Left renal pelvis (tissue), 4 donors: ENCODE measurements around the gene CDKN2AIPNL. TPM values are rescaled to one million over a fixed set of nuclear protein-coding genes. Genes with fewer than 3 reads are reported as not detected.

Source experiments
- polyA plus RNA-seq, 4 donors: library from polyadenylated mRNA; unstranded; fragments of 120-200 nt; gene quantifications; one replicate each; pipeline ENCODE4 v1.2.1, GENCODE V29; 2013; ENCODE audit not compliant: insufficient read length in 4 of 4

Gene CDKN2AIPNL
- polyA plus RNA-seq, 4 donors: 20.3 to 33.7 (median 32.3) TPM

Other genes starting within 250 kb of the CDKN2AIPNL start
- 100 to 1,000 TPM; 586 to 942 (median 756) TPM for gene SKP1, start 234.9 kb downstream of the CDKN2AIPNL start, polyA plus RNA-seq
- gene PPP2CA, start 185.8 kb downstream of the CDKN2AIPNL start, polyA plus RNA-seq: 100 to 1,000 TPM; 172 to 236 (median 195) TPM
- 1 to 10 TPM; 4.3 to 8.2 (median 6.1) TPM for gene CDKL3, start 44.7 kb downstream of the CDKN2AIPNL start, polyA plus RNA-seq
- gene UBE2B, start 40.3 kb downstream of the CDKN2AIPNL start, polyA plus RNA-seq: 100 to 1,000 TPM; 123 to 149 (median 134) TPM
- 10 to 100 TPM in 1 of 4 donors, 1 to 10 TPM in 3; 3.9 to 12.8 (median 9.2) TPM for gene JADE2, start 113.8 kb upstream of the CDKN2AIPNL start, polyA plus RNA-seq
- 10 to 100 TPM; 27.6 to 46.0 (median 40.0) TPM for gene SAR1B, start 220.9 kb upstream of the CDKN2AIPNL start, polyA plus RNA-seq
- gene SEC24A, start 236.9 kb upstream of the CDKN2AIPNL start, polyA plus RNA-seq: 10 to 100 TPM; 20.8 to 31.6 (median 25.0) TPM